Fibroblast of peridontal ligament (primary cell): ENCODE data around the gene ITSN1.

ENCODE experiments used
- DNase-seq: peaks from one replicate; pipeline ENCODE4 v3.0.0-alpha.2; 2010; ENCODE audit errors: extremely low read depth

Gene ITSN1

DNA sequence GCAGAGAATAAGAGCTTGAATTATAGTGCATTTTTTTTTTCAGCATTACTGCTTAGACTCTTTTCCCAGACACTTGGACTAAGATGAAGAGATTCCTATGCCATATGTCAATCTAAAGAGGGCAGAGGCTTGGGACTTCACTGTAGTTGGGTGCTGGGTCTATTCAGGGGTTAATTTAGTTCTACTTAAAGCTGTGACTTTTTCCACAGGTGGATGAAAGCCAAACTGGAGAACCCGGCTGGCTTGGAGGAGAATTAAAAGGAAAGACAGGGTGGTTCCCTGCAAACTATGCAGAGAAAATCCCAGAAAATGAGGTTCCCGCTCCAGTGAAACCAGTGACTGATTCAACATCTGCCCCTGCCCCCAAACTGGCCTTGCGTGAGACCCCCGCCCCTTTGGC lies 168.5 kb downstream of the ITSN1 start:
- DNase-seq = no peak

DNA sequence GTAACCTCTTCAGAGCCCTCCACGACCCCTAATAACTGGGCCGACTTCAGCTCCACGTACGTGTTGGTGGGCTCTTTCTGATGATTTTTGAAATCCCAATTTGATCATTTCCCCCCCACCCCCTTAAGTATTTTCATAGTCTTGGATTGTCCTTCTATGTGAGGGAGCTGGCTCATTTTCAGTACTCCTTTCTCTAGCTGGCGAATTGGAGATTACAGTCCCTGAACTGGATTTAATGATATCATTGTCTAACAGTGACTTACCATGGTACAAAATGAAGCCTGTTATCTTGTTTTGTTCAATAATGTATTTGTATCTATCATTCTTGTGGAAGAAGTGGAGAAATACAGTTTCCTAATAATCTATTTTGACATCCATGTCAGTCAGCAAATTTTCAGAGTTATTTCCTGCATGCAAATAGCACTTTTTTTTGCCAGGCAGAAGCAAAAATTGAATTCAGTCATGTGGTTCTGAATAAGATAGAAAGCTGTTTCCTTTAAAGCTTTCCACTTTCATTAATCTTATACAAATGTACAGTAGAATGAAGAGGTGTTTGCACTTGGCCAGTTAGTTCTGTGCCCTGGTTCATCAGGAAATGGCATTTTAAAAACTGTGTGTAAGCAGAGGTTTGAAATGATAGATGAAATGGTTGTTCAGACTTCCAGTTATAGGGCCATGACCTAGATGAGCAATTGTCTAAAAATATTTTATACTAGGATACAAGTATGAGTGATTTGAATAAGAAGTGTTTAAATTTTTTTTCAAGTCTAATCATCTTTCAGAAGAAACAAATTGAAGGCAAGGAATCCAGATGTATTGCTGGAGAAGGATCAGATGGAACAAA lies 169.1 kb downstream of the ITSN1 start:
- DNase-seq = no peak

DNA sequence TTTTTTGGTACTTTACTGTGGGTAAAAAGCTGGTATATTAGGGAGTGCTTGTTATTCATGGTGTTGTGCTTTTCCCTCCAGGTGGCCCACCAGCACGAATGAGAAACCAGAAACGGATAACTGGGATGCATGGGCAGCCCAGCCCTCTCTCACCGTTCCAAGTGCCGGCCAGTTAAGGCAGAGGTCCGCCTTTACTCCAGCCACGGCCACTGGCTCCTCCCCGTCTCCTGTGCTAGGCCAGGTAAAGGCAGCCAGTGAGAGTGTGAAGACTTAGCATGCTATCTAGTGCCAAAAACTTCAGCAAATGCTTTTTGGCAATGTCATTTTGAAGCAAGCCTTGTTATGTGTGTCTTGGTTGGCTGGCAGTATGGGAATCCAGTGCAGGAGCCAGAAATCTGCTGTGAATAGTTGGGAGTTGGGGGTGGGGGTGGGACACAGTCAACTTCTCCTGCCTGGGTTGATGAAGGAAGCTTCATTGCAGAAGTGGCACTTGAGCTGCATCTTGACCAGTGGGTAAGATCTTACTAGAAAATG lies 171.6 kb downstream of the ITSN1 start:
- no peak for DNase-seq

DNA sequence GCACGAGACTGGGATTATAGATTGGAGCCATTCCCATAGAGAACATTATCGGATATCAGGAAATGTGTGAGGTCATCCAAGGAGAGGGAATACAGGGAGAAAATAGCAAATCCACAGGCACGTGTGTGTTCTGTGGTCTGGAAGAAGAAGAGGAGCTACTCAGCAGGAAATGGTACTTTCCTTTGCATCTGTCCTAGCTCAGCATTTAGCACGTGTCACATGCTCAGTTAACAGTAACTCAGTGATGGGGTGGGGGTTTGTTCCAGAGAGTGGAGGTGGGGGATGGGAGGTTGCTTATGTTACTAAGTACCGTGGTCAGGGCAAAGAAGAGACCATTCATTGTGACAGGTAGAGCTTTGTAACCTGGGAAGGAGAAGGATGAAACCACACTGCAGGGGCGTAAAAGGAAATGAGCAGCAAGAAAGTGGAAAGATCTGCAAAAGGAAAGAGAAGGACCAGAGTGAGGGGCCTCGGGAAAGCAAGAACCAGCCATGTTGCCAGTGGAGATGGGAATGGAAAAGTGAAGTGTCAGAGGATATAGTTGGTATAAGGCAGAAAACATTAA lies 172.9 kb downstream of the ITSN1 start:
- DNase-seq = no peak

DNA sequence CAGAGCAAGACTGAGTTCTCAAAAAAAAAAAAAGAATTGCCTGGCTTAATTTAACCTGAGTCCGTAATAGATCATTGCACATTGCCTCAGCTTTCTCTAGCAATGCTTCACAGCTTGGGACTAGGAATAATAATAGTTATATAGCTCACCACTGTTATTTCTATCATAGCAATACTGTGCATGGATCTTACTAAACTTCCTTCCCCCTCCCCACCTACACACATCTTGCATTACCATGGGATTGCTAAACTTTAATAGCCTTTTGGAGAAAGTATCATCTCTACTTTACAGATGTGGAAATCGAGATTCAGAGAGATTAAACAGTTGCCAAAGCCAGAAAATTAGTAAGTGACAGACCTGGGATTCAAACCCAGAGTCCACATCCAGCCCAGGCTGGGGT lies 173.9 kb downstream of the ITSN1 start:
- DNase-seq = no peak

DNA sequence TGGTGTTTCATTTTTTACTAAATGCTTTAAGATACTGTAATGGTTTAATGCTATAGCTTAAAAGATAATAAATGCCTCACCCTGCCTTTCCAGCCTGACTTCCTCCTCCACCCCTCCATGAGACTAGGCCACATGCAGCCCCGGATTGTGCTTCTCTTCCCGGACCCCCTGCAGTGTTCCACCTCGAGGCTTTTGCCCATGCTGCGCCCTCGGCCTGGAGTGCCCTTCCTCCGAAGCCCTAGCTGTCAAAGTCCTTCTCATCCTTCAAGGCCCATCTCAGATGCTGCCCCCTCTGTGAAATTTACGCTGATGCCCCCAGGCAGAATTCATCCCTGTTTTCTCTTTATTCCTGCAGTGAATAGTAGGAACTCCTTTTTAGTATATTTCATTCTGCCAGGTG lies 174.8 kb downstream of the ITSN1 start:
- DNase-seq = no peak

DNA sequence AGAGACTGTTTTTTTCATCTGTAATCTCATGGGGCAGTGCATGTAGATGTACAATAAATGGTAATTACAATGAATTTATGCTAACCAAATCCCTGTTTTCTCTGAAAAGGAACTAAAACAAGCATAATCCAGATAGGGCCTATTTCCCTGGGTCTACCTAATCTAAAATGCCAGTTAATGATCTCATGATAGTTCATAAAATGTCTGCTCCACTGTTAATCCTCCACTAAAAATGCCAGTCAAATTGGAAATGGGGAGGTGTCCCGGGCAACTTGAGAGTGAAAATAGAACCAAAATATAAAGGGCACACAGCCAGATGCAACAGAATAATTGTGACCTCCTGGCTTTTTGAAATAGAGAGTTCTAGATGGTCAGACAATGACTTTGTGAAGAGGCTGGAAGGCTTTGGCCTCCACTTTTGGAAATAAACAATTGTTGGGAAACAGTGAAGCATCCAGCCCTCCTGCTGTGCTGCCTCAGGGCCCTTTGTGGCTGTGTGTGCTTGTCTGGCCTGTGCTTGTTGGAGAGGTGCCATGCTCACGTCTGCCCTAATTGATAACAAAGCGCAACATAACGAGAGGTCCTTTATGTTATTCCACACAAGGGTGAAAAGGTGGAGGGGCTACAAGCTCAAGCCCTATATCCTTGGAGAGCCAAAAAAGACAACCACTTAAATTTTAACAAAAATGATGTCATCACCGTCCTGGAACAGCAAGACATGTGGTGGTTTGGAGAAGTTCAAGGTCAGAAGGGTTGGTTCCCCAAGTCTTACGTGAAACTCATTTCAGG lies 175.6 kb downstream of the ITSN1 start:
- DNase-seq = no peak

DNA sequence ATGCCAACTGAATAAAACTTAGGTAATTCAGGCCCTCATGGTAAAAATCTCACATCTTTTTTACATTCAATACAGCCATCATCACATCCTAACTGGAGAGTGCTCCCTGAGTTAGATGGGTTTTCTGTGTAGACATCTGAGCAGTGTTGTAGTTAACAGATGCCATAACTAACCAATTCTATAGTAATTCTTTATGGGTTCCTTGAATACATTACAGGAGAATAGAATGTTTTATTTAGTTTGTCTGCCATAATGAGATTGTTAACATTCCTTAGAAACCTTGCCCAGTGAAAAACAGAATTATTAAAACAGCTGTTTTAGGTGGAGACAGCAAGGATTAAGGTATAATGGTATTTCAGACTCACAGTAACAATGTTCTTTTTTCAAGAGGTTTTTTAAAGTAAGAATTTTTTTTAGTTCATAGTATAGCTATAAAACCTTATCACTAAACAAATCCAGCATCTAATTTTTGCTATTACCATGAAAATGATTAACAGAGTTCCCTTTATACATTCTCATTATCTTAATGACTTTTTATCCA lies 178.0 kb downstream of the ITSN1 start:
- DNase-seq = no peak

DNA sequence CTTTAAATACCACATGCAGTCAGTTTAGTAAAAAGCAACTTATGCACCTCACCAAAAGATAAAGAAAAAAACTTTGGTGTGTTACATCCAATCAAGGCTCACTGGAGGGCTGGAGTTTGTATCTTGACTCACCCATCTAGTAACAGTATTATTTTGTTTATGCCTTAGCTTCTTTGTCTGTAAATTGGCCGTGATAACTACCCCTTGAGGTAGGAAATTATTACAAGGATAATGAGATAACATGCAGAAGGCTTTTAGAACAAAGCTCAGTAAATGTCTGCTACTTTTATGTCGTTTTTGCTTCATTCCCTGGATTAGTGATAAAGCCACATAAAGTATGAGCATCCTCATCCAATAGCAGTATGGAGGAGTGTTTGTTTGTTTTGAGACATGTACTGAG lies 178.5 kb downstream of the ITSN1 start:
- DNase-seq = no peak

DNA sequence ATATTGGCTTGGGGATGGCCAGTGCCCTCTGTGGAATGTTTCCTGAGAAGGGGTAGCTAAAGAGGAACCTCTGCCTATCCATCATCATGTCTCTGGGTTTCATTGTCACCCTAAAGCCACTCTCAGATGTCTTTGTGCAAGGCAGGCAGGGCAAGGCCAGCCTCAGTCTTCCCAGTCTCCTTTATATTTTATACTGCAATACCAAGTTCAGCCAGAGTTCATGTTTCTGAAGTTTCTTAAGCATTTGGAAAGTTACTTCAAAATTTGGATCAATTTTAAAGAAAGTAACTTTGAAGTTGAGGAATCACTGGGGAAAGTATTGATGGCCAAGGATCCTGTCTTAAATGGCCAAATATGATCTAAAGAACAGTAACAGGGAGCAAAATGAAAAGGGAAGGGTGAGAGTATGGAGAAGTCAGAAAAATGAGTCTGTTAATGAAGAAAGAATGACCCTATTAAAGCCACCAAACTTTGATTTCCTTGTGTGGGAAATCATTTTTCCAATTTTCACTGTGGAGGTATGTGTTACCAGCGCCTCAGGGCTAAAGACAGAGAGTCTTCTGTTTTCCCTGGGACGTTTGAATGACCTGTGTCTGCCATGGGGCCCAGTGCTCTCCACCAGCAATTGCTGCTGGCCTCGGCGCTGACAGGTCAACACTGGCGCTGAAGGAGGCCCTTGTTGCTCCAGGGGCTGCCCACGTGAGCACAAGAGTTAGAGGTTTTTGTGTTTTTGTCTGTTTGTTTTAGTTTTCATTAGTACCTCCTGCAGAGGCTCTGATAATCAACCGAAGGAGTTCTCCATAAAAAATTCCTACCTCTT lies 179.4 kb downstream of the ITSN1 start:
- no peak for DNase-seq

DNA sequence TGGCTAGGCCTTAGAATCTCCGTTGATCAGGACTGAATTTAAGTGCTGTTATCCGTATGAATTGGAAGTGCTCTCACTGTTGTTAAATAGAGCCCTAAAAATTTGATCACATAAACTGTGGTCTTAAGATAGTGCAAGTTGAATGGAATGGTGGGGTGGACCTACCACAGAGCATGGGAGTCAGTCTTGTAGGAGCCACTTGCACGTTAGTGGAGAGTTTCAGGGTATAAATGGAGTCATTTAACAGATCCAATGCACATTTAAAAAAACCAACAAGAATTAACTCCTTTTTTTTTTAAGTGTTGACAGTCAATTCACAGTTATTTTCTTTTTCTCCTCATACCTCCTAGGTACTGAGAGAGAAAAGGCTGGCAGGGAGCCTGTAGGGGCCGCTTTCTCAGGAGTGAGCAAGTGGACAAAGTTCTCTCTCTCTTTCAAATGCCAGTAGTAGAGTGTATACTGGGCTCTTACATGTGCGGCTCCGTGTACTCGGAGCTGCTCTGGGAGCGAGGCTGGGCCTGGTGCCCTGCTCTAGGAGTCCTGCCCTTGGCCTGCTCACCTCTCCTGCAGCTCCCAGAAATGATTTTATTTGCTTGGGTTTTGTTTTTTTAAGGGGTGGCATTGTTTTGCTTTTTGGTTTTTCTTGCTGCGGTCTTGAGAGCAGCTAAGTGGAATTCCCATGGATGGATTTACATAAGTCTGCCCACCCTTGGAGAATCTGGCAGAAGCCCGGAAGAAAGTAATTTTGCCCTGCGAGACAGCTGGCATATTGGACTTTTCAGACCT lies 182.0 kb downstream of the ITSN1 start:
- DNase-seq = peak; percentile 25

DNA sequence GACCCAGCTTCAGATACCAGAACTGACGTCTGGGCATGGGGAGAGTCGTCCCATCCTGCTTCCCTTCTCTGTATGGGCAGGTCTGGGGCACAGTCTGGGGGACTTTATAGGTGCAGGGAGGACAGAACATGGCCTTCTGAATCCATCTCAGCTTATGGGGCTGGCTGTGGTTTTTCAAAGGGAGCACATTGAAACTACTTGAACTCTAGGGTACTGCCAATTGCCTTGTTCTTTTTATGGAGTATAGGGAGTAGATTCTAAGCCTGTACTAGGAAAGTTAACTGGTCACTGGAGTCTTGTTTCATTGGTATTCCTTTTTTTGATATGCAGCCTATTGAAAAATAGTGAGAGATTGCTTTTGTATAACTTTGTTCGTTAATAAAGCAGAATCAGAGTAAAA lies 183.1 kb downstream of the ITSN1 start:
- no peak for DNase-seq

DNA sequence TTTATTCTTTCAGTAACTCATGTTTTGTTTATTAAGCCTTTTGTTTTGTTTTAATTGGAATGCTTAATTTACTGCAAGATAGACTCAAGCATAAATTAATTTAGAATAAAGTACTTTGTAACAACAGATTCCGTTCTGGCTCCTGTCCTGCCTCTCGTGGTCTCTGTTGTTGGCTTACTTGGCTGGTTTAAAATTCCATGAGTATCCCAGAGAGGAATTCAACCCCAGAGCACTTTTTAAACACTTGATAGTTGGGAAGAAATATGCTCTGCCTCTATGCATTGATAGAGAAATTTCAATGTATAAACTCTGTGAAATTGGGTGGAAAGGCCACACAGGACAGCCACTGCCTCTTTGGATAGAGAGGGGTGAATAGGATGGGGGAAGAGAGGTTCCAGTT lies 183.6 kb downstream of the ITSN1 start:
- peak; percentile 83 for DNase-seq

DNA sequence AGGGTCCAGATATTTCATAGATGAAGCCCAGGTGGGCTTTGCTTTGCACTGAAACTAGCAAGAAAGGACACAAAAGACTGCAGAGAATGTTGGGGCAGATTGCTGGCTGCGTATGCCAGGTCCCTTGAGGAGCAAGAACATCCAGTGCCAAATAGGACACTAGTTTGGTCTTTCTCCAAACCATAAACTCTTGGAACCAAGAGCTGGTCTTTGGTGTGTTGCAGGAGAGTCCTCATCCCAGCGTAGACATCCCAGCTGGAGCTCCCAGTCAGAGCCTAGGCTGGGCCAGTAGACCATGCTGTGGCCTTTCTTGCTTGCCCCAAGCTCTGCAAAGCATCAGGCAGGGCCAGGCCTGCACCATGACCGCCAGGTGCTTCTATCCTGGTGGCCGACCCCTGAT lies 185.8 kb downstream of the ITSN1 start:
- DNase-seq = peak; percentile 64

DNA sequence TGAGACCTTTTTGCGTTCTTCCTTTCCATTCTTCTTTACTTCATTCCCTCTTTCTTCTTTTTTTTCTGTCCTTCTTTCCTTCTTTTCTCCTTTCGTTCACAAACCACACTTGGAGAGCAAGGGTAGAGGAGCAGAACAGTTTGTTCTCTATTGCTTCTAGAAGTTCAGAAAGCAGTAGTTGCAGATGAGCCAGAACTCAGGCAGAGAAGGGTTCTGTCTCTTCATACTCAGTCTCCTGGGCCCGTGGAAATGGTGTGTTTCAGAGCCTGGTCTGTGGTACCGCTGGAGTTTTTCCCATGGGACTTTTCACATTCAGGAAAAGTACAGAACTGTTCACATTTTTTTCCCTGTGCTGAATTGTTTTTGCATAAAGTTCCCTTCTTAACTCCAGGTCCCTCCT lies 186.3 kb downstream of the ITSN1 start:
- DNase-seq = no peak

DNA sequence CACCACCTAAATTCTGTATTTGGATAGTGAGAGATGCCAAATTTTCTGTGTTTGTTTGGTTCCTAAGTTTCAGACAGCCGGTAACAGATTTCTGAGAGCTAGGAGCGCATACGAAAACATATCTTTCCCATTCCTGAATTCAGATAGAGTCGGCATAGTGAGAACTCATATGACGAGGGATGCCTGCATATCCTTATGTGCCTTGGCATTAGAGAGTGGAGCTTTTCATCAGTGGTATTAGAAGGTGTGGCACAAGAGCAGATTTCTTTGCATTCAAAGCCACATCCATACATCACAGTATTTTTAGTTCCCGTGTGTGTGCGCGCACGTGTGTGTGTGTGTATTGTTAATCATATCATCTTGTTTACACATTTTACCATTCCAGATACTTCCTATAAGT lies 187.5 kb downstream of the ITSN1 start:
- no peak for DNase-seq

DNA sequence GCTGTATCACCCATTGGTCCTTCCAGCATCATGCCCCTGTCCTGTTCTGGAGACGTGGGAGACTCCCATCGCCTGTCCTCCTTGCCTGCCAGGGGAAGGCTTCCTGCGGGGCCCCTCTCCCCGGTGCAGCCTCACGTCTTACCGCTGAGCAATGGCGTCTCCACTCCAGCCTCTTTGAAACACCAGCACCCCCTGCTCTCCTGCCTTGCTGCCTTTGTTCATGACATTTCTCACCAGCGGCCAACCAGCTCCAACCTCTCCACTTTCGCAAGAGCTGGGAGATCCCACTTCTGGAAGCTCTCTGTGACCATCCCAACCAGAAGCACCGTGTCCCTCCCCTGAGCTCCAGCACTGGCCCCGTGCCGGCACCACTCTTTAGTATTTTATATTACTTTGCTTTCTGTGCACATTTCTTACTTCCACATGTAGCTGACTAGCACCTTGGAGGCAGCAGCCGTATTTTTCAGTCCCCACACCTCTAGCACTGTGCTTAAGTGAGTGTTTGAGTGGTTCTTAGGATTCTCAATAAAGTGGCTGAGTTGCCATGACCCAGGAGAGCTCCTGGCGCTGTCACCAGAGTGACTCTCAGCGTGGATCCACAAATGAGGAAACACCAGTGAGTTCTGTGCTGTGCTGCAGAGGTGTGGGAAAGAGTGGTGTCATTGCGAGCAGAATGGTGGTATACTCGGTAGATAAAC lies 189.8 kb downstream of the ITSN1 start:
- DNase-seq = no peak

DNA sequence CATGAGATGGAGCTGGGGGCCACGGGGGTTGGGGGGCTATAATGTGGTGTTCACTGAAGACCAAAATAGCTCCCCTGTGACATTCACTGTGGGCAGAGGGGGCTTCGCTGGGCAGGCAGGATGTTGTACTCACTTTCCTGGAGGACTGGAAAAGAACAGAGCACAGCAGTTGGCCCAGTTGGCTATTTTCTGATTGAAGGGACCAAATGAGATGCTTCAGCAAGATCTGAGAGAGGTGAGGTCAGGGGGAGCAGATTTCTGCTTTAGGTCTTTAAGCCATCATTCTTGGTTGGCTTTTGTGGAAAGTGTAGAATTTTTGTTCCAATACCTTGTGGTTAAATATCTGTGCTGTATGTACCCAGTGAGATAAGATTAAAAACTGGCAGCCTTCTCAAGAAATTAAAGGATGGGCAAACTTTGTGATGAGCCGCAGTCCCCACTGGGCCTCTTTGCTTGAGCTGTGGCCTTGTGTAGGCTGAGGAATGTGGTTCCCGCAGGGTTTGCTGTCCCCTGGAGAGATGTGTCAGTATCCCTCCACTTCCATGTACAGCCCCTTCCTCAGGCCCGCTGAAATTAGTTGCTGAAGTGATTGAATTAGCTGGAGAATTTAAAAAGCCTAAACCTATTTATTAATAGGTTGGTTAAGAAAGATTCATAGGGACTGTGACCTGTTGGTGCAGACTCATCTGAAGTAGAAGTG lies 192.7 kb downstream of the ITSN1 start:
- DNase-seq = no peak

DNA sequence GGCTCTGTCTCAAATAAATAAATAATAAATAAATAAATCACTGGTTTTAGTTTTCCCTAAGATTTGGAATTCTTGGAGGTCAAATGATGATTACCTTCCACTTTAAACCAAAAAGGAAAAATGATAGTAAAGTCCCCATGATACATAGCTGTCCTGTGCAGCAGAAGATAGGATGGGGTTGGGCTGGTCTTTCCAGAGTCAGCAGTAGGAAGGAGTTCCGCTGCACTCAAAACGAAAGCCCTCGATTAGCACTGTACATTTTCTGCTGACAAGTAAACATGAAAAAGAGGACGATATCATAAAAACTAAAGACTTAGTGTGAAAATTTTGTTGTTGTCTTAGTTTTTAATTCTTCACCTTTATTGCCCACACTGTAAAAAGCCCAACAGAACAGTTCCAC lies 193.6 kb downstream of the ITSN1 start:
- DNase-seq = no peak
